Measurements from ENCODE around the gene CNTLN. TPM values are rescaled to one million over a fixed set of nuclear protein-coding genes. Genes with fewer than 3 reads are reported as not detected.

The CNTLN gene
- total RNA-seq, 4 donors from 2014 or later, result 3.0 to 7.6 (median 3.7) TPM

DNA sequence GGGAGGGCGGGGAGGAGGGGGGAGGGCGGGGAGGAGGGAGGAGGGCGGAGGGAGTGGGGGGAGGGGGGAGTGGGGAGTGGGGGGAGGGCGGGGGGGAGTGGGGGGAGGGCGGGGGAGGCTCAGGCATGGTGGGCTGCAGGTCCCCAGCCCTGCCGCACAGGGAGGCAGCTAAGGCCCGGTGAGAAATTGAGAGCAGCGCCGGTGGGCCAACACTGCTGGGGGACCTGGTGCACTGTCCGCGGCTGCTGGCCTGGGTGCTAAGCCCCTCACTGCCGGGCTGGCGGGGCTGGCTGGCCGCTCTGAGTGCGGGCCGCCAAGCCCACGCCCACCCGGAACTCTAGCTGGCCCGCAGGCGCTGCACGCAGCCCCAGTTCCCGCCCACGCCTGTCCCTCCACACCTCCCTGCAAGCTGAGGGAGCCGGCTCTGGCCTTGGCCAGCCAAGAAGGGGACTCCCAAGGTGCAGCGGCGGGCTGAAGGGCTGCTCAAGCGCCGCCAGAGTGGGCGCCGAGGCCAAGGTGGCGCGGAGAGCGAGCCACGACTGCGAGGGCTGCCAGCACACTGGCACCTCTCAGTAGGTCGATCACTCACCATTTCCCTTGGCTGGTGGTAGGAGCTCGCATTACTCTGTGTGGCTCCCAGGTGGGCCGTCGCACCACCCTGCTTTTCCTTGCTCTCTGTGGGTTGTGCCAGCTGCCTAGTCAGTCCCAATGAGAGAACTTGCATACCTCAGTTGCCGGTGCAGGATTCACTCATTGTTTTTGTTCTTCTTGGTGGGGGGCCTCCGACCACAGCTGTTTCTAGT, 160.2 kb downstream of the CNTLN start:
- H3K4me3 ChIP-seq, result no peak overlapping the region
- H3K4me1 ChIP-seq, result no peaks in the 10 kb centered on the region
- DNase-seq (ENCODE audit: low spot score in 2 of 2), result no peak
- H3K27ac ChIP-seq, result no peak overlapping the region
- no peaks in the 10 kb centered on the region for H3K9me3 ChIP-seq
- peaks cover 3% of the 10 kb centered on the region for H3K36me3 ChIP-seq
- TF ChIP-seq EP300 (IDR thresholded peaks at IDR 0.05) (no peak), POLR2AphosphoS5 (IDR thresholded peaks at IDR 0.05) (no peak), POLR2A (IDR thresholded peaks at IDR 0.05) (no peak)
- TF ChIP-seq, protein P1, sequence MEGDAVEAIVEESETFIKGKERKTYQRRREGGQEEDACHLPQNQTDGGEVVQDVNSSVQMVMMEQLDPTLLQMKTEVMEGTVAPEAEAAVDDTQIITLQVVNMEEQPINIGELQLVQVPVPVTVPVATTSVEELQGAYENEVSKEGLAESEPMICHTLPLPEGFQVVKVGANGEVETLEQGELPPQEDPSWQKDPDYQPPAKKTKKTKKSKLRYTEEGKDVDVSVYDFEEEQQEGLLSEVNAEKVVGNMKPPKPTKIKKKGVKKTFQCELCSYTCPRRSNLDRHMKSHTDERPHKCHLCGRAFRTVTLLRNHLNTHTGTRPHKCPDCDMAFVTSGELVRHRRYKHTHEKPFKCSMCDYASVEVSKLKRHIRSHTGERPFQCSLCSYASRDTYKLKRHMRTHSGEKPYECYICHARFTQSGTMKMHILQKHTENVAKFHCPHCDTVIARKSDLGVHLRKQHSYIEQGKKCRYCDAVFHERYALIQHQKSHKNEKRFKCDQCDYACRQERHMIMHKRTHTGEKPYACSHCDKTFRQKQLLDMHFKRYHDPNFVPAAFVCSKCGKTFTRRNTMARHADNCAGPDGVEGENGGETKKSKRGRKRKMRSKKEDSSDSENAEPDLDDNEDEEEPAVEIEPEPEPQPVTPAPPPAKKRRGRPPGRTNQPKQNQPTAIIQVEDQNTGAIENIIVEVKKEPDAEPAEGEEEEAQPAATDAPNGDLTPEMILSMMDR (IDR thresholded peaks at IDR 0.05), result no peak
- no peaks in the 10 kb centered on the region for H3K27me3 ChIP-seq
- 86% methylated on average over 15 of the region's 41 CpGs for WGBS

DNA sequence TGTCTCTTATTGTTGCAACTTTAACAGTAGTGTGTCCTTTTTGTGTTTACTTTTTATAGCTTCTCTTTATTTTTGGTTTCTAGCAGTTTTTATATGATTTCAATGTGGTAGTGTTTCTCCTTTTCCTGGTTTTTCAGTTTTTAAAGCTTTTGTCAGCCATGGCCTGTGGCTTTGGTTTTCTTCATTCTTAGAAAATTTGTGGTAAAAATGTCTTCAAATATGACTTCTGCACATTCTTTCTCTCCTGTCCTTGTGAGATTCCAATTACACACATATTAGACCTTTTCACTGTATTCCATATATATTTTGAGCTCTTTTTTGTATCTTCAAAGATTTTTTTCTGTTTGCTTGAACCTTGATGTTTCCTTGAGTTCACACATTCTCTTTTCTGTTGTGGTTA, 180.5 kb downstream of the CNTLN start:
- no peaks in the 10 kb centered on the region for H3K9me3 ChIP-seq
- H3K27ac ChIP-seq, result no peak overlapping the region
- TF ChIP-seq, protein P1 (IDR thresholded peaks at IDR 0.05), result no peak
- H3K36me3 ChIP-seq, result no peaks in the 10 kb centered on the region
- DNase-seq (ENCODE audit: low spot score in 2 of 2), result no peak
- H3K4me3 ChIP-seq, result no peak overlapping the region
- no peaks in the 10 kb centered on the region for H3K4me1 ChIP-seq
- no peaks in the 10 kb centered on the region for H3K27me3 ChIP-seq

DNA sequence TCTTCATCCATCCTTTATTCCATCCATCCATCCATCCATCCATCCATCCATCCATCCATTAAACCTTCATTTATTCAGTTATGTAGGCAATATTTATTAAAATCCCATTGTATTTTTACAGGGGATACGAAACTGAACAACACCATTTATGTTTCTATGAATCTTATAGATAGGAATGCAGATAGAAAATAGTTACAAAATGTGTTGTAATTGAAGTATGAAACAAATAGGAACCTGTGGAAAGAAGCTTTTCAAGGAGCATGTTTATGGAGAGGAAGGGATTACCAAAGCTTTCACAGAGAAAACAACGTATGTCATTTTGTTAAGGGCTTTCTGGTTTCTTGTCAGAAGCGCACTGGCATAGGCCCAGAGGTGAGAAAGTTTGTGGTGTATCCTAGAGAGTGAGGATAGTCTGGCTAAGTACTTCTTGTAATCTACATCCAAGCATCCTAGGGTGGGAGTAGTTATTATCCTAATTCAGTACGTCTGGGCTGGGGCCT, 184.0 kb downstream of the CNTLN start:
- no peak overlapping the region for H3K27ac ChIP-seq
- H3K9me3 ChIP-seq, result no peaks in the 10 kb centered on the region
- H3K36me3 ChIP-seq, result no peaks in the 10 kb centered on the region
- H3K4me1 ChIP-seq, result no peaks in the 10 kb centered on the region
- no peak for DNase-seq (ENCODE audit: low spot score in 2 of 2)
- TF ChIP-seq EP300 (IDR thresholded peaks at IDR 0.05), result no peak
- no peak for TF ChIP-seq POLR2AphosphoS5 (IDR thresholded peaks at IDR 0.05)
- no peak for TF ChIP-seq POLR2A (IDR thresholded peaks at IDR 0.05)
- TF ChIP-seq, protein P1 (IDR thresholded peaks at IDR 0.05), result no peak
- no peaks in the 10 kb centered on the region for H3K27me3 ChIP-seq
- no peak overlapping the region for H3K4me3 ChIP-seq
- WGBS, result 90% methylated on average over 4 of the region's 4 CpGs

DNA sequence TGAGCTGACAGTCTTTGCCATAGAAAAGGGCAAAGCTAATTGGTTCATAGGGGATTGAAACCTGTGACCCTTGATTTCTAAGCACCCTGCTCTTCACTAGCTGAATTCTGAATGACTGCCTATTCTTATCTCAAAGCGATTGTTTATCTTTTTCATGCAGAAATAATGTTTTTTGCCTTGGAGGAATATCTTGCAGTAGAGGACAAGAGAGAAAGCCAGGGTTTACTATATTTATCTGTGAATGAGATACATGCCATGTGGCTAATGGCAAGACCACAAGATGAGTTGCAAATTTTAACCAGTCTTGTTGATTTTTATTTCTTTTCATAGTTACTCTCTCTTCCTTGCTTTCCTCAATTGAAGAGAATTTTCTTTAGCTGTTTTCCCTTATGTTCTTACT, 185.0 kb downstream of the CNTLN start:
- Histone ChIP-seq H3K4me3 (no peak overlapping the region), H3K36me3 (no peaks in the 10 kb centered on the region), H3K4me1 (no peaks in the 10 kb centered on the region), H3K27ac (no peak overlapping the region), H3K27me3 (no peaks in the 10 kb centered on the region), H3K9me3 (no peaks in the 10 kb centered on the region)
- WGBS, result 91% methylated on average over 1 of the region's 1 CpG
- TF ChIP-seq POLR2A (IDR thresholded peaks at IDR 0.05), result no peak
- TF ChIP-seq EP300 (IDR thresholded peaks at IDR 0.05), result no peak
- TF ChIP-seq, protein P1 (IDR thresholded peaks at IDR 0.05), result no peak
- no peak for TF ChIP-seq POLR2AphosphoS5 (IDR thresholded peaks at IDR 0.05)
- DNase-seq (ENCODE audit: low spot score in 2 of 2), result no peak

DNA sequence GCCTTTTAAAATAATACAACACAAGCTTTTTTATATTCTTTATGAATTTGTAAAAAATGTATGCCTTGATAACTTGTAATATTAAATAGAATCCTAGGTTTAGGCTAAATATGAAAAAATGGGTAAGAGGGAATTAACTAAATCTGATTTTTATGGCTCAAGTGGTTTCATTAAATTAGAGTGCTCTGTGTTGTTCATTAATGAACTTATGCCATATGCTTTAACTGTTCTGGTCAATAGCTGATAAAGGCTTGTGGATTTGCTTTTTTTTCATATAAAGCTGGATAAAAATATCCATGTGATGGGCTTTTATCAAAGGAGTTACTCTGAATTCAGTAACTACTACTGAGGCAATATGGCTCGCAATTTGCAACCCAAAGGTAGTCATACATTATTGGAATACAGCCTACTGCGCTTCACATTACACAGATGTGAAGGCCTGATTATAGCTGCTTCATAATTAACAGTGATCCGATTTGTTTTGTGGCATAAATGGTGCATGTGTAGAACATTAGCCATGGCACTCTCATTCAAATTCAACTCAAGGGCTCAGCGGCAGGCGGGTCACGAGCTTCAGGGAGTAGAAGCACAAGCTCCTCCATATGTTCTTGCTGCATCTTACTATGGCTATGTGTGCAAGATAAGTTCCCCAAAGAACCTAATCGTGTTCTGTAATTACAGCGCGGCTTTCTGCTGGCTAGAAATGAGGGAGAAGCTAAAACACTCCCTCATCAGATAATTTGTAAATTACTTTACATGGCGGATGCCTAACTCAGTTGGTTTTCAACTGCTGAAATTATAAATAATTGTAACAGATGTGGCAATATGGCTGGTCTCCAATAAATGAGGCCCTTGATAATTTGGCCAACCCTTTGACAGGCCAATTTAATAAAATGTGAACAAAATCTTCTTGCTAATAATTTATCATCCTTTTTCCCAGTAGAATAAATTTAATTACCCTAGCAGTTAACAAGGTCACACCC, 188.3 kb downstream of the CNTLN start:
- no peak for DNase-seq (ENCODE audit: low spot score in 2 of 2)
- H3K27me3 ChIP-seq, result no peaks in the 10 kb centered on the region
- H3K4me1 ChIP-seq, result no peaks in the 10 kb centered on the region
- TF ChIP-seq POLR2A (IDR thresholded peaks at IDR 0.05) (no peak), EP300 (IDR thresholded peaks at IDR 0.05) (no peak), POLR2AphosphoS5 (IDR thresholded peaks at IDR 0.05) (no peak)
- TF ChIP-seq, protein P1 (IDR thresholded peaks at IDR 0.05), result no peak
- H3K9me3 ChIP-seq, result no peaks in the 10 kb centered on the region
- H3K36me3 ChIP-seq, result no peaks in the 10 kb centered on the region
- no peak overlapping the region for H3K27ac ChIP-seq
- whole genome bisulfite sequencing, result 83% methylated on average over 10 of the region's 10 CpGs
- H3K4me3 ChIP-seq, result no peak overlapping the region

Data from suprapubic skin (tissue), 4 donors.